Fibroblast of mammary gland (primary cell): ENCODE data around the gene CDK14.
A peak's percentile ranks its signal among the peaks of the same experiment; 100 is the strongest.

ENCODE experiments used
- DNase-seq: peaks from one replicate; pipeline ENCODE4 v3.0.0-alpha.2; 2010; ENCODE audit warnings: low read depth
- H3K4me3 ChIP-seq: 2 replicates; pipeline ENCODE4 v1.5.1; 2011; ENCODE audit warnings: low read depth, mild to moderate bottlenecking, low read length, moderate library complexity; ENCODE audit not compliant: control insufficient read depth
- CTCF ChIP-seq: conservative IDR thresholded peaks from 2 replicates; pipeline ENCODE4 v1.5.1; 2011; ENCODE audit warnings: low read depth, low read length, inconsistent platforms; ENCODE audit not compliant: control insufficient read depth, insufficient read depth

Gene CDK14

GRCh38 chr7:91080351-91080750, 484.2 kb downstream of the CDK14 start:
- no peak for TF ChIP-seq CTCF
- DNase-seq, result no peak
- H3K4me3 ChIP-seq, result no peak overlapping the region

GRCh38 chr7:91082038-91082437, 485.9 kb downstream of the CDK14 start:
- TF ChIP-seq CTCF, result no peak
- no peak overlapping the region for H3K4me3 ChIP-seq
- DNase-seq, result peak; percentile 51

GRCh38 chr7:91082852-91083495, 486.9 kb downstream of the CDK14 start:
- TF ChIP-seq CTCF, result peak; percentile 75
- peak; percentile 67 for DNase-seq

GRCh38 chr7:91083855-91084644, 487.9 kb downstream of the CDK14 start:
- no peak for TF ChIP-seq CTCF
- H3K4me3 ChIP-seq, result no peak overlapping the region
- no peak for DNase-seq

More at GRCh38 chr7:91082852-91083495, 486.9 kb downstream of the CDK14 start:
- no peak overlapping the region for H3K4me3 ChIP-seq

- DNase-seq, result no peak
- H3K4me3 ChIP-seq, result no peak overlapping the region
- no peak for TF ChIP-seq CTCF
Measured at GRCh38 chr7:91085175-91085574, 489.1 kb downstream of the CDK14 start.

- no peak for TF ChIP-seq CTCF
- no peak overlapping the region for H3K4me3 ChIP-seq
- DNase-seq, result no peak
Measured at GRCh38 chr7:91086200-91086599, 490.1 kb downstream of the CDK14 start.

- H3K4me3 ChIP-seq, result no peak overlapping the region
- no peak for TF ChIP-seq CTCF
- DNase-seq, result no peak
Measured at GRCh38 chr7:91088156-91088555, 492.0 kb downstream of the CDK14 start.
